ENCODE measurements around the gene ZNF467.

GRCh38 chr7:149718730-149719049 lies 54.7 kb downstream of the ZNF467 start:
- TF ChIP-seq JUND (IDR thresholded peaks at IDR 0.05; ENCODE audit: low read length) (no peak), RXRA (IDR thresholded peaks at IDR 0.05; ENCODE audit: insufficient read depth, low read depth, low read length) (no peak), EZH2 (IDR thresholded peaks at IDR 0.05; ENCODE audit: low read depth, low read length, severe bottlenecking) (no peak), JUN (IDR thresholded peaks at IDR 0.05; ENCODE audit: low read depth, low read length) (no peak), FOSL1 (IDR thresholded peaks at IDR 0.05; ENCODE audit: insufficient read depth, low read depth, low read length) (no peak), EP300 (IDR thresholded peaks at IDR 0.05; ENCODE audit: borderline replicate concordance in 1 of 2, low read depth in 2 of 2, low read length in 2 of 2) (no peak), POLR2AphosphoS5 (IDR thresholded peaks at IDR 0.05; ENCODE audit: low read depth, low read length) (no peak), POLR2A (IDR thresholded peaks at IDR 0.05; ENCODE audit: control extremely low read depth in 1 of 2, low read depth in 2 of 2, low read length in 2 of 2) (no peak), RFX5 (IDR thresholded peaks at IDR 0.05; ENCODE audit: borderline replicate concordance, low read depth, low read length) (no peak)
- TF ChIP-seq, protein P1, sequence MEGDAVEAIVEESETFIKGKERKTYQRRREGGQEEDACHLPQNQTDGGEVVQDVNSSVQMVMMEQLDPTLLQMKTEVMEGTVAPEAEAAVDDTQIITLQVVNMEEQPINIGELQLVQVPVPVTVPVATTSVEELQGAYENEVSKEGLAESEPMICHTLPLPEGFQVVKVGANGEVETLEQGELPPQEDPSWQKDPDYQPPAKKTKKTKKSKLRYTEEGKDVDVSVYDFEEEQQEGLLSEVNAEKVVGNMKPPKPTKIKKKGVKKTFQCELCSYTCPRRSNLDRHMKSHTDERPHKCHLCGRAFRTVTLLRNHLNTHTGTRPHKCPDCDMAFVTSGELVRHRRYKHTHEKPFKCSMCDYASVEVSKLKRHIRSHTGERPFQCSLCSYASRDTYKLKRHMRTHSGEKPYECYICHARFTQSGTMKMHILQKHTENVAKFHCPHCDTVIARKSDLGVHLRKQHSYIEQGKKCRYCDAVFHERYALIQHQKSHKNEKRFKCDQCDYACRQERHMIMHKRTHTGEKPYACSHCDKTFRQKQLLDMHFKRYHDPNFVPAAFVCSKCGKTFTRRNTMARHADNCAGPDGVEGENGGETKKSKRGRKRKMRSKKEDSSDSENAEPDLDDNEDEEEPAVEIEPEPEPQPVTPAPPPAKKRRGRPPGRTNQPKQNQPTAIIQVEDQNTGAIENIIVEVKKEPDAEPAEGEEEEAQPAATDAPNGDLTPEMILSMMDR (IDR thresholded peaks at IDR 0.05; ENCODE audit: control extremely low read depth in 1 of 3, insufficient read depth in 1 of 3, low read depth in 1 of 3, low read length in 3 of 3), result no peak

Measured in H1 (cell line).